Type B pancreatic cell (in vitro differentiated cells): ENCODE results near the gene NPEPL1. TPM values are rescaled to one million over a fixed set of nuclear protein-coding genes. Genes with fewer than 3 reads are reported as not detected.

Experiments
- DNase-seq: peaks from one replicate; pipeline ENCODE4 v3.0.0; 2021; ENCODE audit warnings: mixed read lengths; ENCODE audit not compliant: unreplicated experiment; ENCODE audit errors: extremely low spot score
- H3K27ac Mint-ChIP-seq: 2 replicates; pipeline ENCODE4 v1.8.0; 2021; ENCODE audit warnings: mild to moderate bottlenecking, mixed read lengths
- H3K27me3 Mint-ChIP-seq: 2 replicates; pipeline ENCODE4 v1.8.0; 2021; ENCODE audit warnings: mixed read lengths
- H3K36me3 Mint-ChIP-seq: 2 replicates; pipeline ENCODE4 v1.8.0; 2021; ENCODE audit warnings: mixed read lengths
- H3K4me1 Mint-ChIP-seq: one replicate; pipeline ENCODE4 v1.8.0; 2021; ENCODE audit warnings: mixed read lengths; ENCODE audit not compliant: unreplicated experiment
- H3K4me3 Mint-ChIP-seq: 2 replicates; pipeline ENCODE4 v1.8.0; 2021; ENCODE audit warnings: mild to moderate bottlenecking, mixed read lengths
- H3K9me3 Mint-ChIP-seq: 2 replicates; pipeline ENCODE4 v1.8.0; 2021; ENCODE audit warnings: mixed read lengths
- total RNA-seq: library from RNA; stranded (reverse); gene quantifications from 2 replicates; pipeline ENCODE4 v1.2.1, GENCODE V29; 2021; ENCODE audit warnings: low replicate concordance
- TF ChIP-seq, protein P1 (sequence below): fragments of 200-600 bp; sonication (generic); conservative IDR thresholded peaks from 2 replicates; pipeline ENCODE4 v1.5.0; 2021; ENCODE audit warnings: antibody characterized with exemption, mild to moderate bottlenecking

Gene NPEPL1
- total RNA-seq, 1 donor from 2014 or later = 25.0 TPM

DNA sequence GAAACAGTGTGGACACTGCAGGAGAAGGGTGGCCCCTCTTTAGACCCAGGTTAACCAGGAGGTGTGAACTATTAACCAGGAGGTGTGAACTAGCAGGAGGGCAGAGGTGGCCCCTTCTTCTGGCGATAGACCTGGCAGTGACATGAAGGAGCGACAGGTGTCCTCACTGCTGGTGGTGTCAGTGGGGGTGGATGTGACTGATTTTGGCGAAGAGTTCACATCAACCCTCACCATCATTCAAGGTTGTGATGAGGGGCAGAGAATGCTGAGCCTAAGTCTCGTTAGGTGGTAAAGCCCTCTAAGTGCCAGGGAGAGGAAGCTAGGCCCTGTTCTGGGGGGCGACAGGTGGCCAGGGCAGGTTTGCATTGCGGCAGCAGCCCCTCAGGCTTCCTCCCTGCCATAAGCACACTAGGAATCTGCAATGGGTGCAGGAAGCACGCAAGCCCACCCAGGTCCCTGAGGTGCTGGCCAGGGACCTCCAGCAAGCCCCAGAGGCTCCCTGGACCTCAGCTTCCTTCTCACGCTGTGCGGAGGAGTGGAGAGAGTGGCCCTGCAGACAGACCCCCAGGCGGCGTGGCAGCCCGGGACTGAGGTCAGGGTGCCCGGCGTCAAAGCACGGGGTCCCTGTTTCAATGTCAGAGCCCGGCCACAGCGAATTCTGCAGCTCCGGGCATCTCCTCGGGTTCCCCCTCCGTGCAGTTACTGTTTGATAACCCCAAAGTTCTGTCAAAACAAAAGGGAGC is 13.7 kb downstream of the NPEPL1 start:
- TF ChIP-seq, protein P1, sequence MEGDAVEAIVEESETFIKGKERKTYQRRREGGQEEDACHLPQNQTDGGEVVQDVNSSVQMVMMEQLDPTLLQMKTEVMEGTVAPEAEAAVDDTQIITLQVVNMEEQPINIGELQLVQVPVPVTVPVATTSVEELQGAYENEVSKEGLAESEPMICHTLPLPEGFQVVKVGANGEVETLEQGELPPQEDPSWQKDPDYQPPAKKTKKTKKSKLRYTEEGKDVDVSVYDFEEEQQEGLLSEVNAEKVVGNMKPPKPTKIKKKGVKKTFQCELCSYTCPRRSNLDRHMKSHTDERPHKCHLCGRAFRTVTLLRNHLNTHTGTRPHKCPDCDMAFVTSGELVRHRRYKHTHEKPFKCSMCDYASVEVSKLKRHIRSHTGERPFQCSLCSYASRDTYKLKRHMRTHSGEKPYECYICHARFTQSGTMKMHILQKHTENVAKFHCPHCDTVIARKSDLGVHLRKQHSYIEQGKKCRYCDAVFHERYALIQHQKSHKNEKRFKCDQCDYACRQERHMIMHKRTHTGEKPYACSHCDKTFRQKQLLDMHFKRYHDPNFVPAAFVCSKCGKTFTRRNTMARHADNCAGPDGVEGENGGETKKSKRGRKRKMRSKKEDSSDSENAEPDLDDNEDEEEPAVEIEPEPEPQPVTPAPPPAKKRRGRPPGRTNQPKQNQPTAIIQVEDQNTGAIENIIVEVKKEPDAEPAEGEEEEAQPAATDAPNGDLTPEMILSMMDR = no peak
- DNase-seq = peak; percentile 55
- Mint-ChIP-seq H3K27ac (no peak overlapping the region), H3K9me3 (no peaks in the 10 kb centered on the region), H3K4me3 (no peak overlapping the region), H3K27me3 (no peaks in the 10 kb centered on the region), H3K4me1 (no peaks in the 10 kb centered on the region), H3K36me3 (peaks cover 29% of the 10 kb centered on the region)

DNA sequence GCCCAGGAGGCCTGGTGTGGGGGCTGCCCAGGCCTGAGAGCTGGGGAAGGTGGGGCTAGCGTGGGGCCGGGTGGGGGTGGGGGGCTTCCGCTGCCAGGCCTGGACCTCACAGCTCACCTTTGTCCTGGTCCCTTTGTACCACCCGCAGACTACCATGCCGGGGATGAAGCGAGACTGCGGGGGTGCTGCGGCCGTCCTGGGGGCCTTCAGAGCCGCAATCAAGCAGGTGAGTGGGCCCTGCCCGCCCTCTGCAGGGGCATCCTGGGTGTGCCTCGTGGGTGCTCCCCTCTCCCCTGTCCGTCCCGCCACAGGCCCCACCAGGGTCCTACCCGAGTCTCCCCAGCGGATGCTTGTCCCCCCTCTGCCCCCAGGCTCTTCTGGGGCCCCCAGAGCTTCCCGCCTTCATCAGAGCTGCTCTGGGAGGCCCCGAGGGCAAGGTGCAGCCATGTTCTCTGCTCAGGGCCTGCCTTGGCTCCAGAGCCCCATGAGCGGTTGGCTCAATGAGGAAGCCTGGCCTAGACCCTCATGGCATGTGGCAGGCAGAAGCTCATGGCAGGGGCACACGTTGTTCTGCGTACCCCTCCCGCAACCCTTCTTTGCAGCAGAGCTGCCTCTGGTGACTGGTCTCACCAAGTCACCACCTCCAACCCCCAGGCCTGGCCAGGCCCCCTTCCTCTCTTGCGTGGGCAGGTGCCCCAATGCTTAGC is 14.5 kb downstream of the NPEPL1 start:
- Mint-ChIP-seq H3K4me1 (no peaks in the 10 kb centered on the region), H3K27ac (no peak overlapping the region), H3K9me3 (no peaks in the 10 kb centered on the region), H3K27me3 (no peaks in the 10 kb centered on the region), H3K36me3 (peaks cover 29% of the 10 kb centered on the region), H3K4me3 (no peak overlapping the region)
- TF ChIP-seq, protein P1 = no peak
- peak; percentile 62 for DNase-seq

DNA sequence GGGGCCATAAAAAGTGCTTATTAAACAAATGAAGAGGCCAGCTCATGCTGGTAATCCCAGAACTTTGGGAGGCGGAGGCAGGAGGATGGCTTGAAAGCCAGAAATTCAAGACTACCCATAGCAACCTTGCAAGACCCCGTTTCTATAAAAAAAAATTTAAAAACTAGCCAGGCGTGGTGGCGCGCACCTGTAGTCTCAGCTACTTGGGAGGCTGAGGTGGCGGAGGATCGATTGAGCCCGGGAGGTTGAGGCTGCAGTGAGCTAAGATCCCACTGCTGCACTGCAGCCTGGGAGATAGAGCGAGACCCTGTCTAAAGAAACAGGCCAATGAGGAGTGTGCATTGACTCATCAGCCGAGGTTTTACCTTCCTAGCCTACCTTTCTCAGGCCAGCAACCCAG is 15.2 kb downstream of the NPEPL1 start:
- TF ChIP-seq, protein P1 = no peak
- Mint-ChIP-seq H3K36me3 (peaks cover 23% of the 10 kb centered on the region), H3K27me3 (no peaks in the 10 kb centered on the region), H3K4me1 (no peaks in the 10 kb centered on the region), H3K9me3 (no peaks in the 10 kb centered on the region), H3K27ac (no peak overlapping the region), H3K4me3 (no peak overlapping the region)
- DNase-seq = peak; percentile 40

DNA sequence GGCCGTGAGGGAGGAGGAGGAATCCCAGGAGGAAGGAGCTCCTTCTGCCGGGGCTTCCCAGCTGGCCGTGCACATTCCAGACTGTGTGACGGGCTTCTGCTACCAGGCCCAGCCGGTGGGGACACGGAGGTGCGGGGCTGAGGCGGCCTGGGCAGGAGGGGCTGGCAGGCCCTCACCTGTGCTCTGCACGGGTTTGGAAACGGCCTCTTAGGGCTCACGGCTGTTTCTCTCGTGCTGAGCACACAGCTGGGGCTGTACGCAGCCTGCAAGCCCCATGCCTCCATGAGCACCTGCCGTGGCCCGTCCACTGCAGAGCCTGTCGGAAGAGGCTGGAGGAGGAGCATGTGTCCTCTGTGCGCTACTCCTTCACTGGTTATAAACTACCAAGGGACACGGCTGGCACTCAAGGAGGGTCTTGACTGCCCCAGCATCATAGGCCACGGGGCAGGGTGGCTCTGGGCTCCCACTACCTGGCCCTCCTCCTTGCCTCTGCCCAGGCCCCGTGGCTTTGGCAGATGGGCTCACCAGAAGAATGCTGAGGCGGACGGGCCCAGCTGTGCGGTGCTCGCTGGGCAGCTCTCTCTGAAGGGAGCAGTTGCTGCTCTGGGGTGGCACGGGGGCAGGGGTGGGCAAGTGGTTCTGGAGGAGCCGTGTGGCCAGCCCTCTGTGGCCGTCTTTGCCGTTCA is 15.8 kb downstream of the NPEPL1 start:
- DNase-seq = peak; percentile 66
- Mint-ChIP-seq H3K36me3 (peaks cover 17% of the 10 kb centered on the region), H3K4me1 (no peaks in the 10 kb centered on the region), H3K27me3 (no peaks in the 10 kb centered on the region), H3K27ac (no peak overlapping the region), H3K4me3 (no peak overlapping the region), H3K9me3 (no peaks in the 10 kb centered on the region)
- TF ChIP-seq, protein P1 = no peak

- Mint-ChIP-seq H3K27ac (no peak overlapping the region), H3K9me3 (no peaks in the 10 kb centered on the region), H3K27me3 (no peaks in the 10 kb centered on the region), H3K36me3 (peaks cover 15% of the 10 kb centered on the region), H3K4me1 (no peaks in the 10 kb centered on the region), H3K4me3 (no peak overlapping the region)
- no peak for DNase-seq
- TF ChIP-seq, protein P1 = no peak
These were observed 16.6 kb downstream of the NPEPL1 start for GRCh38 chr20:58709013-58709702.
